ENCODE measurements around the gene HPCAL1.

HPCAL1 gene

DNA sequence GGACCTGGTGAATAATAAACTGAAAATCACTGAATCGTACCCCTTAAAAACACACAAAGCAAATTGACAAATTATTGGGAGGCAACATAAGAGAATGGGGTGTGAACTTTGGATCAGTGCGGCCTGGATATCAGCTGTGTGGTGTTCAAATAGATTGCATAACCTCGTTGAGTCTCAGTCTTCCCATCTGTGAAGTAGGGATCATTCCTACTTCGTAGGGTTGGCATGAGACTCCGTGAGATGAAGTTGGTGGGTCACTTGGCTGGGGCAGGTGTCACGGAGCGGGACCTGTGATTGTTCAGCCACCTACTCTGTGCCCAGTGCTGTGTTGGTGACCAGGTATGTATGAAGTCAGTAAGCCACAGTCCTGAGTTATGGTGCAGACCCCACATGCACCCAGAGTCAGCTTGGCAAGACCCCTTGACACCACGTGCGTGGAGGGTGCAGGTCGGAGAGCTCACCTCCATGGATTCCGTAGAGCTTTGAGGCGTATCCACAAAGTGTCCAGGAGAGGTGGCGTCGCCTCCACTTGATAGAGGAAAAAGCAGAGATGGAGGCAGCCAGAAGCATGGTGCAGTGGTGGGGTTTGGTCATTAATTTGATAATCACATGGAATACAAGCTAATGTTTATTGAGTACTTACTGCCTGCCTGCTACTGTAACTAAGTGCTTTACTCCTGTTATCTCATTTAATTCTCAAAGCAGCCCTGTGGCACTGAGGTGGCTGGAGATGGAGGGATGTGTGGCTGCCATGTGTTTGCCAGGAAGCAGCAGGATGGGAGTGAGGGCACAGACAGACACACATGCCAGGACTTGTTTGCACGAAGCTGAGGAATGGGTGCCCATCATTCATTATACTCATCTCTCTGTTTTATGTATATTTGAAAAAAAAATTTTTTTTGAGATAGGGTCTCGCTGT, 35.8 kb downstream of the HPCAL1 start:
- no peak for DNase-seq

DNA sequence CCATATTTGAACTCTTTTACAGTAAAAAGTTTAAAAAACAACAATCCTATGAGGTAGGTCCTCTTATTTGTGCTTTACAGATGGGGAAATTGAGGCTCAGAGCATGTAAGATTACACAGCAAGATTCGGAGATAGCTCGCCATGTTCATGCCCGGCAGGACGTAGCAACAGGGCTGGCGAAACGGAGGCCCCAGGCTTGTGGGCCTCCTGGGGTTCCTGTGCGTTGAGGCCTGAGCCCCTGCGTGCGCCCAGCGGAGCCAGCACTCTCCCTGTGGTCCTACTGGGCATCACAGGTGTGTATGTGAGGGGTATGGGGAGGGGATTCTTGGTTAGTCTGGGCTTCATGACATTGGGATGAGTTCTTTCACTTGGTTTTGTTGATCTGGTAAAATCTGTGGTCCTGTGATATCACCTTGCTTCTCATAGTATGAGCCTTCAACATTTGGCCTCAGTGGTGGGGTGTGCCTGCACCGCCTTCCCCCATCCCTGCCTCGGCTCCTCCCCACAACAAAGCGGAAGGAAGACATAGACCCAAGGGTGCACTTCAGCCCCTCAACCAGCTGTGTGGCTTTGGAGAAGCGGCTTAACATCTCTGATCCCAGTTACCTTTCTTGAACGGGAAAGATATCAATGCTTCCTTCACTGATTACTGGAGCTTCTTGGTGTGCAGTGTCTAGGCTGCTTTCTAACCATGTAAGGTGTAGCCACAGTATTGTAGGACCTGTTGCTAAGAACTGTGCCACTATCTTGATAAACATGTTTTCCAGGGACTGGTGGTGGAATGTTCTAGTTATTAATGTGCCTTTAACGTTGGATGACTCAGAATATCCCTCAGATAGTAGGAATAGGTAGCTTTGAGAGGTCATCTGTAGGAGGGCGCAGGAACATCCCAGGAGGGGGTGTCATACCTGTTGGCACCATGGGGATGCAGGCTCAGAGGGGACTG, 37.2 kb downstream of the HPCAL1 start:
- no peak for DNase-seq

DNA sequence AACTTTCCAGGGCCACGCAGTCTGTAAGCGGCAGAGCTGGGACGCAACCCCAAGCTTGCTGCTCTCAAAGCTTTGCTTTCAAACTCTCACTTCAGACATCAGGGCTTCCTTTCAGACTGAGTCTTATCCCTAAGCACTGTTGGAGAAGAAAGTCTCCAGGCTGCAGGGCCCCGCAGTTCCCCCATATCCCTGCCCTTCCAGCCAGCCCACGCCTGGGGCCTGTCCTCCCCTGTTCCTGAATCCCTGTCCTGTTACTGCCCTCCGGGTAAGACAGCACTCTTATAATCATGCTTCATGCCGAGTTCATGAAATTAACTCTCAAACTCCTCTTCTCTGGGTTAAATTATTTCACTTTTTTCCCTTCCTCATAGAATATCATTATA, 37.9 kb downstream of the HPCAL1 start:
- DNase-seq: no peak

DNA sequence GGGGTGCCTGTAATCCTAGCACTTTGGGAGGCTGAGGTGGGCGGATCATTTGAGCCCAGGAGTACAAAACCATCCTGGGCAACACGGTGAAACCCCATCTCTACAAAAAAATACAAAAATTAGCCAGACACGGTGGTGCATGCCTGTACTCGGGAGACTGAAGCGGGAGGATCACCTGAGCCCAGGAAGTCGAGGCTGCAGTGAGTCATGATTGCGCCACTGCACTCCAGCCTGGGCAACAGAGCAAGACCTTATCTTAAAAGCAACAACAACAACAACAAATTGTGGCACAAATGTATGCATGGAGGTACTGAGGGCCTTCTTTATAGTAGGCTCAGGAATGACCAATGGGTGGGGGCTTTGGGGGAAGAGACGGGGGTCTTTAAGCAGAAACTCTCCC, 38.5 kb downstream of the HPCAL1 start:
- no peak for DNase-seq

DNA sequence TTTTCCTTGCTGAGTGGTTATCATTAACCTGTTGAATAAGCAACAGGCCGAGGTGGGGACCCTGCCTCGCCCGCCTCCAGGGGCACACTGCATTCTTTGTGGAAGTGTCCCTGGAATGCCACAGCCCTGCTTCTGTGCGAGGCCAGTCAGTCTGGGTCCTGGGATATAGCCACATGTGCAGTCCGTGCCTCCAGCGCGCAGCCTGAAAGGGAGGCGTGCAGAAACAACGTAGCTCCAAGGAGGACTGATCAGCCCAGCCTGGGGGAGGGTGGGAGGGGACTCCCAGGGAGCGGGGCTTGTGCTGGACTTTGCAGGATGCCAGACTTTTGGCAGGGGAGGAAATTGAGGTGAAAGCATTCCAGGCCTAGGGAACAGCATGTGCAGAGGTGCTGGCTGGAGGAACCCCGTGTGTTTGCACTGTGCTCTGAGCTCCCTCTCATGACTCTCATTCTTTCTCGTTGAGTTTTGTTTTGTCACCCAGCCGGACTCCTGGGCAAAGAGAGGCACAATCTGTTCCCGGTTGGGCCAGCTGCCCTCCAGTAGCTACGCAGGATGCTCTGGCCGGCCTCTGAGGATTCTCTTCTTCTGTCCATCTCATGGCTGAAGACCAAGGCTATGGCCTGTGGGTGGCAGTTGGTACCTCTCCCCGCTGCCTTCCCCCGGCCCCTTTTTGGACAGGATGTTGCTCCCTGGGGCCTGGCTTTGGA, 39.7 kb downstream of the HPCAL1 start:
- no peak for DNase-seq

DNA sequence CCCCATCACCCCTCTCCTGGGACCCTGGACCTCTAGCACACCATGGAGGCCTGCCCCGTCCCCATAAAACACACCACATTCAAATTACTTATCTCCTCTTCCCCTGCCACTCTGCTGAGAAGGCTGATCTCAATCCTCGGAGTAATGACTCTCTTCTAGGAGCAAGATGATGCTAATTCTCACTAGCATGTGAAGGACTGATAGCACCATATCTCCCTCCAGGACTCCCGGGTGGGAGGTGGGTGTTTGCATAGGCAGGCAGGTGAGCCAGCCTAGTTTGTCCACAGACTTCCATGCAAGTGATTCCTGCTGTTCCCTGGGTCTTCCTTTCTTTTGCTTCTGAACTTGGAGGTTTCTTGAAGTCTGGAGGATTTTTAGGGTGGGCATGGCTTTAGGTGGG, 40.5 kb downstream of the HPCAL1 start:
- no peak for DNase-seq

DNA sequence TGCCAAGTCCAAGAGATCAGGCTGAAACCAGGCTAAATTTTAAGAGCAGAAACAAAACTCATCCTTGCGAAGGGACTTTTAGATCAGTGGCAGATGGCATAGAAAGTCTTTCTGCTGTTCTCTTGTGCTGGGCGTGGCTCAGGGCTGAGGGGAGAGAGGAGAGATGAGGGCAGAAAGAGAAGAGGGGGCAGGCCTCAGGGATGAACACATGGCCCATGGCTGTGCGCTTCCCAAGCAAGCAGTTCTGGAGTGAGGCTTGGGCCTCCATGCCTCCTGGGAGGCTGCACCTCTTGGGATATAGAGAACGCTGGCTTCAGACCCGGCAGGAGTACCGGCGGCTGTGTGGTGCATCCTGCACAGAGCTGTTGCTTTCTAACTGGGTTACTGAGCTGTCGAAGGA, 41.0 kb downstream of the HPCAL1 start:
- DNase-seq: no peak

DNA sequence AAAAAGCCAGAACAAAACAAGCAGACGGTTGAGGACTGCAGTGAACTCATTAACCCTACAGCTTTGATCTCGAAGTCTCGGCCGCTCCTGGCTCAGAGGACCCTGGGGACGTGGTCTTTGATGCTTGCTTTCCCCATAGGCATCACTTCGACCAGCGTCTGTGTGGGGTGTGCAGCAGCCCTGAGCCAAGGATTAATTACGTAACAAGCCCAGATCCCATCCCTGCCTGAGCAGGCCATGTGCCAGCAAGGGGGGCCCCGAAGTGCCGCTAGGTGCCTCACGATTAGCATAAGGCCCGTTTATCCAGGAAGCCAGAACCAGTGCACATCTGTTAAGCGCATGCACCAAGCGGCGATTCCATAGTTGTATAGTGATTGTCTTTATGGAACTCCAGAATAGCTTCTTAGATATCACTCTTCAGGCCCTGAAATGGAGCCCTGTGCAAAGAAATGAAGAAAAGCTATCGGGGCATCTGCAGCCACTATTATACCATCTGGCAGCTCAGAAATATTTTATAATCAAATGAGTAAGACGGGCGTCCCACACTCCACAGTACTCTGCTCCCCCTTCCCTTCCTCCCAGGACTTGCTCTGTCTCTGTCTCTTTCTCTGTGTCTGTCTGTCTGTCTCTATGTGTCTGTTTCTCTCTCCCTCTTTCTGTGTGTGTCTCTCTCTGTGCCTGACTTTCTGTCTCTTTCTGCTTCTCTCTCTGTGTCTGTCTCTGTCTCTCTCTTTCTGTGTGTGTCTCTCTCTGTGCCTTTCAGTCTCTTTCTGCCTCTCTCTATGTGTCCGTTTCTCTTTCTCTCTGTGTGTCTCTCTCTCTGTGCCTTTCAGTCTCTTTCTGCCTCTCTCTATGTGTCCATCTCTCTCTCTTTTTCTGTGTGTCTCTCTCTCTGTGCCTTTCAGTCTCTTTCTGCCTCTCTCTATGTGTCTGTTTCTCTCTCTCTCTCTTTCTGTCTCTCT, 41.7 kb downstream of the HPCAL1 start:
- DNase-seq: no peak

DNA sequence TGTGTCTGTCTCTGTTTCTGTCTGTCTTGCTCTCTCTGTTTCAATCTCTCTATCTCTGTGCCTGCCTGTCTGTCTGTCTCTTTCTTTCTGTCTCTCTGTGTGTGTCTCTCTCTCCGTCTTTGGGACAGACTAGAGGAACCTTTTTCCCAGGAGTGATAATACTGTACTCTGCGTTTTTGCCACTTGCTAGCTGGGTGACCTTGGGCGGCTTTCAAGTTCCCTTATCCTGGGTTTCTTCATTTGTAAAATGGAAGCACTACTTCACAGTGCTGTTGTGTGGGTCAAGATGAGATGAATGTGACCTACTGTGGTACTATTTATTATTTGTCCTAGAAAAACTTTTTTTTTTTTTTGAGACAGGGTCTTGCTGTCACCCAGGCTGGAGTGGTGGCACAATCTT, 42.4 kb downstream of the HPCAL1 start:
- peak; percentile 48 for DNase-seq

DNA sequence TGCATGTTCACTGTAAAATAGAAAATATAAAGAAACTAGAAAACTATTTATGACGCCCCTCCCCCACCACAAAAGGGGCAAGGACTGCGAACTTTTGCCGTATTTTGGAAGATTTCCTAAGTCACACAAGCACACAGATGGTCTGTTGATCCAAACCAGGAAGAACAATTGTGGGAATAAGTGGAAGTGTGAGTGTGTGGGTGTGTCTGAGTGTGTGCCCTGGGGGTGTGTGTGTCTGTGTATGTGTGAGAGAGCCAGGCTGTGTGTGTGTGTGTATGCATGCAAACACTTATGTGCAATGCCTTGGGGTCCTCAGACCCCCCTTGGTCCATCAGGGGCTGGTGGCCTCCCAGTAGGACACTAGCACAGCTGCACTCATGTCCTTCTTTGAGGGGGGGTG, 43.1 kb downstream of the HPCAL1 start:
- DNase-seq: no peak

DNA sequence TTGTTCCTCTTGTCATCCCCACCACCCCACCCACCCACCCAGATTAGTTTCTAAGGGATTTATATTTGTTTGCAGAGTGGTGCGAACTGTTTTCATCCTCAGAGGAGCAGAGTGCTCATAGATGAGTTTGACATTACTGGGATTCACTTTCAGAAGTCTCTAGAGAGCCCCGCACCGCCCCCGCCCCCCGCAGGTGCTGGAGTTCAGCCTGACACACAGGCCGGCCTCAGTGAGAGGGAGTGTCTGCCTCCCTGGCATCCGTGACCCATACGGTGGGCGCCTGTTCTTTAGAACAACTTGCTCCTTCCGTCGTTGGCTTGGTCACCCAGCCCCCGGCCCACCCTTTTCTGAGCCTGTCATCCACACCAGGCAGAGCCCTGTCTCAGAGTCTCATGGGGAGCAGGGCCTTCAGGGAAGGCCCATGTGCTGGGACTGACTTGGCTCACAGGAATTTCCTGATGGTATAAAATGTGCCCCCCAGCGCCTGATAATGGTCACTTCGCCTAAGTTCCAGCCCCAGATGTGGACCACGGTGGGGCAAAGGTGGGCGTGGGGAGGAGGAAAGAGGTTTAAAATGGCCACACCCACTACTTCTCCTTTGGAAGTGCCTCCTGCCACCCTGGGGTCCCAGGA, 44.3 kb downstream of the HPCAL1 start:
- DNase-seq: no peak

DNA sequence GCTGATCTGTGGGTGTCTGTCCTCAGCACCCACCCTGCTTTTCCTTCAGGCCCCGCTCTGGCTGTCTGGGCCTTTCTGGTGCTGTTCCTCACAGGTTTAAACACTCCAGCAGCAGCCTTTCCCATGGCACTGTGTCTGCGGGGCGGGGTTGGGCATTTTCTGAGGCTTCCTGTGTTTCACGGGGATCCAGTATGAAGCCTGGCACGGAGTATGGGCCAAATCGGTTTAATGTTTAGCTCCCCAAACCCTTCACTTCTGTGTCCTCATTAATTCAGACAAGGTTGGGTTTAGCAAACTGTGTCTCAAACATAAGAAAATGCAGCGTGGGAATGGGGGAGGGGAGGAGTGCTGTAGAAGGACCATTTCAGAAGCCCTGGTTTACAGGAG, 44.9 kb downstream of the HPCAL1 start:
- DNase-seq: no peak

DNA sequence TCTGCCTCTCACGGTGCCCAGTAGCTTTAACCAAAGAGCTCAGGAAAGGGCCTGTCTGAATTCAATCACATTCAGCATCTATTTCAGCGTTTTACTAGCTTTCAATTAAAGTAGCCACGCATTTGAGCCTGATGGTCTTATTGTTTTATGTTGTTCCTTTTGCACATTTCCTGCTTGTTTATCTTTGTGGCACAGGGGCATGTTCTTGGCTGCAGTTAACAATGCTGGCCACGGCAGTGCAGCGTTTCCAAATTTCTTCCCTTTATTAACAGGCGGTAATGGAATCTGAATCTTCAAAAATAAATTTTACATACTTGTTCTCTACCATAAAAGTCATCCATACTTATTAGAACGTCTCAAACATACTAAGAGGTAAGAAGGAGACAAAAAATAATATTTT, 46.2 kb downstream of the HPCAL1 start:
- DNase-seq: no peak

DNA sequence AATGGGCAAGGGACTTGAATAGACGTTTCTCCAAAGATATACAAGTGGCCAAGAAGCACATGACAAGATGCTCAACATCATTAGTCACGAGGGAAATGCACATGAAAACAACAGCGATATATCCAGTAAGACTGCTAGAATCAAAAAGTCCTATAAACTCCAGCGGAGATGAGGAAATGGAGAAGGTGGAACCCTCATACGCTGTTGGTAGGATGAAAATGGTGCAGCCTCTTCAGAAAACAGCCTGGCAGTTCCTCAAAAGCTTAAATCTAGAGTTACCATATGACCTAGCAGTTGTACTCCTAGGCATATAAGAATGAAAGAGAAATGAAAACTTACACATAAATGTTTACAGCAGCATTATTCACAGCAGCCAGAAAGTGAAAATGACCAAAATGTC, 48.1 kb downstream of the HPCAL1 start:
- peak; percentile 94 for DNase-seq

DNA sequence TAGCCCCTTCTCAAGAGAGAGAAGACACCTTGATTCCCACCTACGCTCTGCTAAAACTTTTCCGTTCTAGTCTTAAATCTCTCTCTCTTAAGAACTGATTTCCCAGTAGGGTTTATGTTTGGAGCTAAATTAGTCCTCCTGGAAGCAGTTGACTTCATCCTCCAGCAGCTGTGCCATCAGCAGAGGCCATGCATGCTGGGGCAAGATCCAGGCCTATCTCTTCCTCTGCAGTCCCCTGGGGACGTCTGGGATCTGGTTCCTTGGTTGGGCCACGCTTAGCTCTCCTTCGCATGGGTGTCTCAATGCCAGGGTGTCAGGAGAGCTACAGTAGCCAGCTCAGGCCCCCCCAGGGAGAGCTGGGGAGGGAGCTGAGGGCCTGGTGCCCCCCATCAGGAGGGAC, 49.7 kb downstream of the HPCAL1 start:
- DNase-seq: no peak

DNA sequence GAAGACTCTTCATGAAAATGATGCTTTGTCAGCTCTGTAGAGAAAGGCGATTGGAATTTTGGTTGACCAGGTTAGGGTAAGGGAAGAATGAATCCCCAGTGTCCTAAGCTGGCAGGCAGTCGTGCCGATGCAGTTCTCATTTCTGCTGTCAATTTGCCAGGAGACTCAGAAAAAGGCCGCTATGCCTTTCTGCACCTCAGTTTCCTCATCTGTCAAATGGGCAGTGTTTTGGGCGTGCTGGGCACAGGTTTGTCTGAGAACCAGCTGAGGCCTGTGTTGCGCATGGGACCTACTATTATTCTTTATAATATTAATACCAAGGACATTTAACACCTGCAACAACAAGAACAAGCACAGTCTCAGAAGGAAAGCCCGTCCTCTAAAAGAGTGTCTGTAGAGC, 50.3 kb downstream of the HPCAL1 start:
- no peak for DNase-seq

DNA sequence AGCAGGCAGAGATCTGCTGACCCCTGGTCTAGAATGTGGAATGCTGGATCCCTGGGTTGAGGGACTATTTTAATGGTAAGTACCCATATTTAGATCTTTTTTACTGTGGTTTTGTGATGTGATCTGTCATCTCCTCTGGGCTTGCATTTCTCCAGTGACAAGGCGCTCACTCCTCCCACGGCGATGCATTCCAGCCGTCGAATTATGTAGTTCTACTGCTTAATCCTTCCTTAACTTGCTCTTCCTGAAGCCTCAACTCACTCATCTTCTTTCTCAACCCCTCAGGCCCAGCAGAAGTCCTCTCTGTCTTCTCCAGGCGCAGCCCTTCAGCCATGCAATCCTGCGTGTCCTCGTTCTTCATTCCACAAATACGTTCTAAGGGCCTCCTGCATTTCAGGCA, 51.2 kb downstream of the HPCAL1 start:
- DNase-seq: no peak

DNA sequence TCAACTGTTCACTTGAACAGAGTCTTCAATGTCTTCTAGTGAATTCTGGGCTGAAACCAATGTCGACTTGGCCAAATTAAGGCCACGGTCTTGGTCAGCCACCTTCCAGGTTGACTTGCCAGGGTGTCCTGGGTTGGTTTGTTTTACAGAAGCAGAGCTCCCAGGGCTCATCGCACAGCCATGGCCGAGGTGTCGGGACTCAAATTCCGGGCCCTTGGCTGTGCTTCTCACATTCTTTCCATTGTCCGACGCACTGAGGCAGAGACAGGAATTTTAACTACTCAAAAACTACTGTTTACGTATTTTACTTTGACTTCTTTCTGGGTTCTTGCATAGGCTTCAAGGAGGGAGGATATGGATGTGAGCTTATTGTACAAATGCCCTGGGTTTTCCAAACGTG, 51.7 kb downstream of the HPCAL1 start:
- DNase-seq: no peak

DNA sequence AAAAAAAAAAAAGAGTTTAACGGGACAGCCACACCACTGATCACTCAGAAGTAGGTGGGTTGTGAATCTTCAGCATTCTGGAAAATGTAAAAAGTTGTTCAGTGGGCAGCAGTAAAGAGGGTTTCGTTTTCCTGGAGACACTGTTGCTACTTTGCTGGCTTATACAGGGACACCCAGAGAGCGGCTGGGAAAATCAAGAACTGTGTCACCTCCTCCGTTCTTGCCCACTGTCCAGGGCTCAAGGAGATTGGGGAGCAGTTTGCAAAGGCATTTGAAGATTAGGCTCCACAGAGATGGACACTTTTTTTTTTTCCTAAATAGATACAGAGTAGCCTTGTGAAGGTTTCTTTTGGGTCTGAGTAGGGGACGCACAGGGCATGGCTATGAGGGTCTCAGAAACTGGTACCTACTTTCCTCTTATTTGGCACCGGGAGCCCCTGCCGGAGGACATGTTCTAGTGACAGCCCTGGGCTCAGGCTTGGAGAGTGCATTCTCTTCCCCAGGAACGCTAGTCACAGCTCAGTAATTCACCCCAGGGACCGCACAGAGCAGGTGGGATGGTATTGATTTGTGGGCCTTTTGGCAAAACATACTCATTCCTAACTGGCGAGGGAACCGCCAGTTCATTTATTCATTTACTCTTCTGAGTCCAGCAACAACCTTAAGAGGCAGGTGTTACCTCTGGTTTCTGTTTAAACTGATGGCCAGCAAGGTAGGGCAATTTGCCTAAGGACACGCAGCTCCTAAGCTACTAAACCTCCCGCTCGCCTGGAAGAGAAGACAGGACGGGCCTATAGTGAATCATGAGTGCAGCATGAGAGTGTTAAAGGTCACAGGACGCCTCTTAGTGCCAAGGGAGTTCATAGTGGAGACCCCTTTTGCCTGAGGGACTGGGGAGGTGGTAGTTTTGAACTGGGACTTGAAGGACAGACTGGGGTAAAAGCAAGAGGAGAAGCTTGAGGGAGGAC, 53.1 kb downstream of the HPCAL1 start:
- DNase-seq: no peak

DNA sequence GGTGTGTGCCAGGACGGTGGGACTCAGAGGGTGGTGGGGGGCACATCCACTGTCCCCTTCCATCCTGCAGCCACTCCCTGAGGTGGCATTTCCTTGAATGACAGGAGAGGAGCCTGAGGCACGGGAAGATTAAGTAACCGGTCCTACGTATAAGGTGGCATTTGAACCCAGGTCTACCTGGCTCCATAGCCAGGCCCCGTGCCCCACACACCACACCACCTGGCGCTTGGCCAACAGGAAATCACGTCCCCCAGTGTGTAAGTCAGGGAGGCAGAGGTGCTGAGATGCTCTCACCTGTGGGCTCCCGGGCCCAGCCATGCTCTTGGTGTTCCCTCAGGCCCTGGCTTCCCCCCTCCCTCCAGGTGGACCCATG, 53.7 kb downstream of the HPCAL1 start:
- no peak for DNase-seq

Measured in inflammatory macrophage treated with lipopolysaccharide for 4 hours (primary cell).